PFSK-1 (cell line): ENCODE data around the gene SPTA1.

ENCODE experiments used
- FOXP2 ChIP-seq: optimal IDR thresholded peaks from 2 replicates; pipeline ENCODE3; 2011; ENCODE audit warnings: borderline replicate concordance, control low read depth, inconsistent platforms; ENCODE audit not compliant: insufficient read depth; ENCODE audit errors: extremely low read length, extremely low read depth
- POLR2AphosphoS5 ChIP-seq: IDR thresholded peaks from 2 replicates; pipeline ENCODE4 v1.6.1; 2012; ENCODE audit warnings: low read depth, mild to moderate bottlenecking, control low read depth, low read length, moderate library complexity
- REST ChIP-seq, 2 experiments: IDR thresholded peaks; 2 replicates each; pipeline versions ENCODE4 v1.6.1 to v1.8.0; 2011 to 2012; ENCODE audit warnings: low read depth in 2 of 2, low read length in 2 of 2, control low read depth in 1 of 2, inconsistent platforms in 1 of 2, mild to moderate bottlenecking in 1 of 2, moderate library complexity in 1 of 2; ENCODE audit not compliant: insufficient read depth in 1 of 2
- SIN3A ChIP-seq: IDR thresholded peaks from 2 replicates; pipeline ENCODE4 v1.6.1; 2012; ENCODE audit warnings: mild to moderate bottlenecking, low read length, moderate library complexity, borderline replicate concordance; ENCODE audit not compliant: insufficient read depth
- TAF1 ChIP-seq: IDR thresholded peaks from 2 replicates; pipeline ENCODE4 v1.6.1; 2012; ENCODE audit warnings: low read length, control low read depth, borderline replicate concordance; ENCODE audit not compliant: insufficient read depth

The SPTA1 gene

GRCh38 chr1:158728510-158729225 lies 42.2 kb upstream of the SPTA1 start:
- TF ChIP-seq TAF1: no peak
- TF ChIP-seq SIN3A: no peak
- no peak for TF ChIP-seq FOXP2
- no peak for TF ChIP-seq POLR2AphosphoS5
- no peak for TF ChIP-seq REST (IDR thresholded peaks at IDR 0.05; ENCODE audit: insufficient read depth in 1 of 2, low read depth in 2 of 2, low read length in 2 of 2)

- TF ChIP-seq POLR2AphosphoS5 (no peak), TAF1 (no peak), REST (IDR thresholded peaks at IDR 0.05; ENCODE audit: insufficient read depth in 1 of 2, low read depth in 2 of 2, low read length in 2 of 2) (no peak), FOXP2 (no peak), SIN3A (no peak)
Measured at GRCh38 chr1:158724442-158724841, 37.9 kb upstream of the SPTA1 start.

GRCh38 chr1:158720620-158721019 lies 34.1 kb upstream of the SPTA1 start, which contains the start of gene OR6K3:
OR6K3 (minus strand) TSS chr1:158720720; CDS start chr1:158718115, 2,605 bp downstream.
- no peak for TF ChIP-seq FOXP2
- no peak for TF ChIP-seq POLR2AphosphoS5
- TF ChIP-seq REST (IDR thresholded peaks at IDR 0.05; ENCODE audit: insufficient read depth in 1 of 2, low read depth in 2 of 2, low read length in 2 of 2): no peak
- no peak for TF ChIP-seq TAF1
- TF ChIP-seq SIN3A: no peak

GRCh38 chr1:158719664-158720063 lies 33.1 kb upstream of the SPTA1 start:
- TF ChIP-seq SIN3A (no peak), POLR2AphosphoS5 (no peak), REST (IDR thresholded peaks at IDR 0.05; ENCODE audit: insufficient read depth in 1 of 2, low read depth in 2 of 2, low read length in 2 of 2) (no peak), FOXP2 (no peak)
